ENCODE results near the gene CTNNA1. TPM values are rescaled to one million over a fixed set of nuclear protein-coding genes. Genes with fewer than 3 reads are reported as not detected.

The CTNNA1 gene
- total and polyA plus RNA-seq, 2 of the 8 experiments (the other 6 are each of a cell fraction or from before 2014, with no cell fraction given), result 115 to 349 TPM

DNA sequence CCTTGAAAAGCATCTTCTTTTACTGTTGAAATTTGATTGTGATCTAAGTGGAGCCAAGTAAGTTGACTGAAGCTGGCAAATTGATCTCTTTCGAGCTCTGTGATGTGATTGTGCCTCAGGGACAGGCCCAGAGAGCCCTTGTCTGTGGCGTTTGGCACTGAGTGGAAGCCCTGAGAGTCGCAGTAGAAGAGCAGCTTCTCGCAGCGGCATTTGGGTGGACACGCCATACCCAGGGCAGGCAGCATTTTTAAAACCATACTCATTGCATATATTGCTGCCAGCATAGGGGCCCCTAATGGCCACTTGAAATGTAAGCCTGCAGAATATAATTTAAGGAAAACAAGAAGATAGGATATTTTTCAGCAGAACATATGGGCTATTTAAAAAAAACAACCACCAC lies 121.0 kb downstream of the CTNNA1 start:
- Histone ChIP-seq H3K79me1 (ENCODE audit: low read depth, low read length) (no peaks in the 10 kb centered on the region; the same call in 1 of the 2 replicates), H3K36me3 (ENCODE audit: control insufficient read depth in 2 of 4, insufficient read depth in 4 of 4, low read length in 3 of 4) (no peaks in the 10 kb centered on the region), H2AFZ (ENCODE audit: low read length) (no peak overlapping the region), H2AK5ac (ENCODE audit: low read depth, low read length) (no peak overlapping the region), H3K23ac (ENCODE audit: insufficient read length) (no peak overlapping the region), H3K79me2 (ENCODE audit: control insufficient read depth in 1 of 2, insufficient read depth in 2 of 2, low read length in 2 of 2) (peaks cover 0 to 80% of the 10 kb centered on the region in 2 experiments), H4K5ac (ENCODE audit: insufficient read length, low read depth, low read length) (no peak overlapping the region), H2BK20ac (ENCODE audit: low read length) (no peak overlapping the region), H3K14ac (ENCODE audit: insufficient read length) (no peak overlapping the region), H2BK5ac (ENCODE audit: low read depth, low read length) (no peak overlapping the region), H3K56ac (replicated peaks; ENCODE audit: insufficient read length, low read depth, low read length) (no peak overlapping the region), H3K18ac (ENCODE audit: extremely low read depth, low read length) (no peak overlapping the region), H3K9me3 (ENCODE audit: insufficient read depth in 2 of 2, low read depth in 1 of 2, low read length in 1 of 2) (no peaks in the 10 kb centered on the region), H2BK12ac (ENCODE audit: low read depth, low read length) (no peak overlapping the region), H3K4ac (replicated peaks; ENCODE audit: insufficient read length, low read depth, low read length) (no peak overlapping the region), H2BK15ac (ENCODE audit: low read length) (no peak overlapping the region), H3K4me3 (ENCODE audit: extremely low read depth in 1 of 4, insufficient read depth in 2 of 4, low read depth in 3 of 4, low read length in 4 of 4) (no peak overlapping the region), H3K27me3 (replicated peaks in 1 of 4; ENCODE audit: control insufficient read depth in 3 of 4, extremely low read depth in 1 of 4, insufficient read depth in 3 of 4, low read length in 3 of 4) (no peaks in the 10 kb centered on the region), H2BK120ac (replicated peaks; ENCODE audit: low read depth, low read length) (no peak overlapping the region), H3K27ac (ENCODE audit: low read depth, low read length) (no peak overlapping the region), H3K4me1 (replicated peaks in 1 of 4; ENCODE audit: control insufficient read depth in 3 of 4, insufficient read depth in 4 of 4, low read length in 3 of 4) (peaks cover 3 to 26% (median 23%) of the 10 kb centered on the region in 4 experiments; a peak in 5 of 7 replicates), H3K9ac (replicated peaks in 1 of 4; ENCODE audit: extremely low read depth in 1 of 4, low read depth in 3 of 4, low read length in 3 of 4) (no peak overlapping the region), H3K4me2 (ENCODE audit: insufficient read depth in 1 of 2, low read depth in 2 of 2, low read length in 2 of 2) (no peak overlapping the region), H4K20me1 (replicated peaks in 1 of 2; ENCODE audit: control insufficient read depth in 1 of 2, insufficient read depth in 2 of 2, low read length in 2 of 2) (no peaks in the 10 kb centered on the region), H3K23me2 (ENCODE audit: low read depth, low read length) (no peaks in the 10 kb centered on the region), H4K91ac (replicated peaks; ENCODE audit: insufficient read length, low read length) (no peak overlapping the region), H4K8ac (ENCODE audit: extremely low read depth, insufficient read depth, low read length) (no peak overlapping the region; the same call in 1 of the 2 replicates)
- ChIA-PET POLR2A (ENCODE audit: partially characterized antibody) (interaction anchor here (0.9 kb wide), 1 partner anchor 10 kb away, joined by 4 read pairs; no protein-coding TSS in a partner anchor), CTCF (ENCODE audit: partially characterized antibody) (interaction anchor here (0.6 to 3.2 kb wide), 6 partner anchors 8 to 241 kb away, joined by 3 to 11 read pairs (median 4); no protein-coding TSS in a partner anchor)
- FAIRE-seq (no peak), DNase-seq (ENCODE audit: low read depth in 1 of 2, low spot score in 2 of 2) (no peak)
- WGBS, 2 experiments (ENCODE audit: extremely low coverage in 1 of 2, insufficient coverage in 1 of 2, insufficient read length in 1 of 2, insufficient replicate concordance in 2 of 2, low coverage in 1 of 2, low lambda C conversion rate in 2 of 2, missing lambda C conversion rate in 1 of 2), result 89% methylated on average over 6 of the region's 6 CpGs; no CpG with 5 or more reads in 1 of the 2 experiments
- no peak for TF ChIP-seq EP300 (IDR thresholded peaks at IDR 0.05; ENCODE audit: borderline replicate concordance in 1 of 2, low read depth in 2 of 2, low read length in 2 of 2)
- no peak for TF ChIP-seq SRF (IDR thresholded peaks at IDR 0.05; ENCODE audit: low read depth, low read length)
- no peak for TF ChIP-seq GTF2F1 (IDR thresholded peaks at IDR 0.05; ENCODE audit: borderline replicate concordance, low read depth, low read length)
- TF ChIP-seq TCF12 (IDR thresholded peaks at IDR 0.05; ENCODE audit: low read depth, low read length), result no peak
- TF ChIP-seq KDM1A (IDR thresholded peaks at IDR 0.05; ENCODE audit: borderline replicate concordance, low read length), result no peak
- no peak for TF ChIP-seq EGR1 (IDR thresholded peaks at IDR 0.05; ENCODE audit: borderline replicate concordance, low read depth, low read length)
